MM.1S (cell line): Measurements from ENCODE around the gene IFNE.

ENCODE experiments used
- EZH2 ChIP-seq: fragments of 300-600 bp; sonication (generic); optimal IDR thresholded peaks from 2 replicates; pipeline ENCODE3; 2017; ENCODE audit warnings: low read depth, mild to moderate bottlenecking, antibody characterized with exemption, low read length, mixed read lengths
- EZH2phosphoT487 ChIP-seq: fragments of 300-600 bp; sonication (generic); IDR thresholded peaks from 2 replicates; pipeline ENCODE4 v1.6.1; 2018; ENCODE audit warnings: antibody characterized with exemption, low read length
- TF ChIP-seq, protein P1 (sequence below): fragments of 300-600 bp; sonication (generic); IDR thresholded peaks from 2 replicates; pipeline ENCODE4 v1.5.1; 2016; ENCODE audit warnings: antibody characterized with exemption, low read length, mixed read lengths

GRCh38 chr9:21481470-21482056 lies 550 bp downstream of the IFNE start:
- TF ChIP-seq, protein P1, sequence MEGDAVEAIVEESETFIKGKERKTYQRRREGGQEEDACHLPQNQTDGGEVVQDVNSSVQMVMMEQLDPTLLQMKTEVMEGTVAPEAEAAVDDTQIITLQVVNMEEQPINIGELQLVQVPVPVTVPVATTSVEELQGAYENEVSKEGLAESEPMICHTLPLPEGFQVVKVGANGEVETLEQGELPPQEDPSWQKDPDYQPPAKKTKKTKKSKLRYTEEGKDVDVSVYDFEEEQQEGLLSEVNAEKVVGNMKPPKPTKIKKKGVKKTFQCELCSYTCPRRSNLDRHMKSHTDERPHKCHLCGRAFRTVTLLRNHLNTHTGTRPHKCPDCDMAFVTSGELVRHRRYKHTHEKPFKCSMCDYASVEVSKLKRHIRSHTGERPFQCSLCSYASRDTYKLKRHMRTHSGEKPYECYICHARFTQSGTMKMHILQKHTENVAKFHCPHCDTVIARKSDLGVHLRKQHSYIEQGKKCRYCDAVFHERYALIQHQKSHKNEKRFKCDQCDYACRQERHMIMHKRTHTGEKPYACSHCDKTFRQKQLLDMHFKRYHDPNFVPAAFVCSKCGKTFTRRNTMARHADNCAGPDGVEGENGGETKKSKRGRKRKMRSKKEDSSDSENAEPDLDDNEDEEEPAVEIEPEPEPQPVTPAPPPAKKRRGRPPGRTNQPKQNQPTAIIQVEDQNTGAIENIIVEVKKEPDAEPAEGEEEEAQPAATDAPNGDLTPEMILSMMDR = no peak
- TF ChIP-seq EZH2phosphoT487 (no peak), EZH2 (no peak)
